GM20431 (cell line): Measurements from ENCODE around the gene NSG1.
"Not testable (repeated sequence)": the region's sequence is repeated elsewhere in the genome, so short reads cannot be mapped to it uniquely, and the experiment has no call there.

Experiments
- in situ Hi-C: fragments of 300-500 bp; cut with MseI, MboI; formaldehyde crosslinking; loops from one replicate; pipeline ENCODE4 v1.15.0; 2020; ENCODE audit warnings: low sequenced_read_pairs; ENCODE audit not compliant: unreplicated experiment

NSG1 gene

DNA sequence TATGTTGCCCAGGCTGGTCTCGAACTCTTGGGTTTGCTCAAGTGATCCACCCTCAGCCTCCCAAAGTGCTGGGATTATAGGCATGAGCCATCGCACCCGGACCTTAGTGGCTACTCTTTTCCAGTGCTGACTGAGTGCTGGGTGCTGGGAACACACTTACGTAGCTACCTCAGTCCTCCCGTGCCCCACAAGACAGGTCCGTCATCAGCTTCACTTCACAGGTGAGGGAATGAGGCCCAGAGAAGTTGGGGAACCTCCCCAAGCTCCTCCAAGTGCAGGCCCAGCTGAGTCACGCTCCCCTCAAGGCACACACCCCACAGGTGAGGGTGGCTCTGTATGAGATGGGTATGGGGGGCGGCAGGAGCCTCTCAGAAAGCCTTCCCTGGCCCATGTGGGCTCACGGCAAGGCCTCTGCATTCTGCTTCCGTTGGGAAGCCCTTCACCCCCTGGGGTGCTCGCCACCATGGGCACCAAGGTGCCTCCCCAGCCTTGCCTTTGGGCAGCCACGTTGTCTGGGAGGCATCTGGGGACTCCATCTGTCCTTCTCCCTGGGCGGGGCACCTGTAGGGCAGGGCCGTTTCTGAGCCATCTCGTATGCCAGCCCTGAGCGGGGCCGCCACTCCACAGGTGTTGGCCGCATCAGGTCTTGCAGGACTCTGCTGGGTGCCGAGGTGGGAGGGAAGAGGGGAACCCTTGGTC is 28.4 kb downstream of the NSG1 start:
- in situ Hi-C loops, result no loop called here

GRCh38 chr4:4415806-4416805 is 29.2 kb downstream of the NSG1 start:
- in situ Hi-C loops, result no loop called here

- in situ Hi-C loops, result no loop called here
Measured at GRCh38 chr4:4416981-4417380, 30.1 kb downstream of the NSG1 start.

DNA sequence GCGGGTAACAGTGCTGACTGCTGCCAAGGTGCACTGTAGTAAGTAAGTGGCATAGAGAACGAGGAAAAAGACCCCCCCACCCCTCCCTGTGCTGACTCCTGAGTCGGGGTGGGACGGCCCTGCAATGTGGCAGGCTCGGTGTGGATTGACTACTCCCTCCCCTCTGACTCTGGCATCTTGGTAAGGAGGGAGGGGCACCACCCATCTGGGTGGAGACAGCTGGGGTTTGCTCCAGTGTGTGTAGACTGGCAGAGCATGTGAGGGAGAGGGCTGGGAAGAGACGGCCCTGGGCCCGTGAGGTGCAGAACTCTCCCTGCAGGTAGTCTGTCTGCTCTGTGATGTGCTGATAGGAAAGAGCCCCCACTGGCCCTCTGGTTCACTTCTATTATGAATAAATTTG is 31.0 kb downstream of the NSG1 start:
- in situ Hi-C loops, result no loop called here

- in situ Hi-C loops, result no loop called here
Measured at GRCh38 chr4:4418676-4419390, 31.9 kb downstream of the NSG1 start.

GRCh38 chr4:4419896-4420295 is 33.0 kb downstream of the NSG1 start:
- in situ Hi-C loops, result no loop called here

GRCh38 chr4:4420421-4420820 is 33.5 kb downstream of the NSG1 start:
- in situ Hi-C loops, result no loop called here

DNA sequence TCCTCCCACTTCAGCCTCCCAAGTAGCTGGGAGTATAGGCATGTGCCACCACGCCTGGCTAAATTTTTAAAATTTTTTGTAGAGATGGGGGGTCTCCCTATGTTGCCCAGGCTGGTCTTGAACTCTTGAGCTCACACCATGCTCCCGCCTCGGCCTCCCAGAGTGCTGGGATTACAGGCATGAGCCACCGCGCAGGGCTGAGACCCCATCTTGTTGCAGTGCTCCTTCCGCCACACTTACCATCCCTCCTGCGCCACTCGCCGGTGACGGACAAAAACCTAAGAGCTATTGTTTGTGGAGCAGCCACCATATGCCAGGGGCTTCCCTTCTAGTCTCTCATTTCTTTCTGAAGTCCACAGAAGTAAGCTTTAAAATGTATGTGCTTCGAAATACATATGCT is 34.5 kb downstream of the NSG1 start:
- in situ Hi-C loops, result no loop called here

DNA sequence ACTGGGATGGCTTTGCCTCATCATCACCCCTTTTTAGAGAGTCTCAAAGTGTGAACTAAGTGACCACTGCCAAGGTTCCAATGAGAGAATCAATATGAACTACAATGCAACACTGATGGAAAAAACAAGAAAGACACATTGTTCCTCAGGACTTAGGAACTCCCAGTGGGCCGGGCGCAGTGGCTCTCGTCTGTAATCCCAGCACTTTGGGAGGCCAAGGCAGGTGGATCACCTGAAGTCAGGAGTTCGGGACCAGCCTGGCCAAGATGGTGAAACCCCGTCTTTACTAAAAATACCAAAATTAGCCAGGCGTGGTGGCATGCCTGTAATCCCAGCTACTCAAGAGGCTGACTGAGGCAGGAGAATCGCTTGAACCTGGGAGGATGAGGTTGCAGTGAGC is 35.2 kb downstream of the NSG1 start:
- in situ Hi-C loops, result not testable (repeated sequence)

- in situ Hi-C loops, result no loop called here
Measured at GRCh38 chr4:4422856-4423499, 36.1 kb downstream of the NSG1 start.

GRCh38 chr4:4423706-4424498 is 37.0 kb downstream of the NSG1 start:
- in situ Hi-C loops, result no loop called here

DNA sequence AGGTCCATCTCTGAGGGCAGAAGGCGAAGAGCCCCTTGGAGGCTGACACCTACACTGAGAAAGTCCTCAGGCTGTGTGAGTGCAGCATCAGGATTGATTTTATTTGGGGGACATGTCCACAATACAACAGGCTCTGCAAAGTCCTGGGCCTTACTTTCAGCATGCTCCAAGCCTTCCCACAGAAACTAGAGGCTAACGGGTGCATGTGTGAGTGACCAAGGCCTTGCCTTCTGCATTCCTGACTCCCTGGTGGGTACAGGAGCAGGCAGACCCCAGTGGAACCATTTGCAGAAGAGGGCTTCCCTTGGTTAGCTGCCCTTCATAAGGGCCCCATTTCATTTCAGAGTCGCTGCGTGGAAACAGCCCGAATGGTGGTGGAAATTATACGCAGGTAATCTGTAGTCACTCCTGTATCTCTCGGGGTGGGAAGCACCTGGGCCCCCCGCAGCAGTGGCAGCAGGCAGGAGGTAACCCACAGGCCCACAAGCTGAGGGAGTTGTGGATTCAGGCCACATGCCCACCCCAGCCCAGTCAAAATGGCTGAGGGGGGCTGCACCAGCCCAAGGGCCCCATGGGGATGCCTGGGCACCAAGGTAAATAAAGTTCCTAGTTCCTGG is 37.7 kb downstream of the NSG1 start:
- in situ Hi-C loops, result no loop called here

- in situ Hi-C loops, result no loop called here
Measured at GRCh38 chr4:4425119-4425690, 38.3 kb downstream of the NSG1 start.

DNA sequence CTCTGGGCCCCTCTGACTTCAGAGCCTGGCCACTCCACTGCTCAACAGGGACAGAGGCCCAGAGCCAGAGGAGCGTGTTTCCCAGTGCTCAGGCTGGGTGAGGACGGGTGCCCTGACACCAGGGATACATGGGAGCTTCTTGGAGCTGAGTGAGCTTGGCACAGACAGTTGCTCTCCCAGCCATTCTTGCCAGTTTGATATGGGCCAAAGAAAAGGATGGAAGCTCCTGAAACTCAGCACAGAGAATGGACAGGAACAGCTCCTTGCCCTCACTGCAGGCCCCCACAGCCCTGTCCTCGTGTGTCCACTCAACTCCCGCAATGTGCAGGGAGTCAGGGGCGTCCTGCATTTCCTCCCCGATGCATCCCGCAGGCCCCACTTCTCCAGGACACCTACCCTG is 38.8 kb downstream of the NSG1 start:
- in situ Hi-C loops, result no loop called here

DNA sequence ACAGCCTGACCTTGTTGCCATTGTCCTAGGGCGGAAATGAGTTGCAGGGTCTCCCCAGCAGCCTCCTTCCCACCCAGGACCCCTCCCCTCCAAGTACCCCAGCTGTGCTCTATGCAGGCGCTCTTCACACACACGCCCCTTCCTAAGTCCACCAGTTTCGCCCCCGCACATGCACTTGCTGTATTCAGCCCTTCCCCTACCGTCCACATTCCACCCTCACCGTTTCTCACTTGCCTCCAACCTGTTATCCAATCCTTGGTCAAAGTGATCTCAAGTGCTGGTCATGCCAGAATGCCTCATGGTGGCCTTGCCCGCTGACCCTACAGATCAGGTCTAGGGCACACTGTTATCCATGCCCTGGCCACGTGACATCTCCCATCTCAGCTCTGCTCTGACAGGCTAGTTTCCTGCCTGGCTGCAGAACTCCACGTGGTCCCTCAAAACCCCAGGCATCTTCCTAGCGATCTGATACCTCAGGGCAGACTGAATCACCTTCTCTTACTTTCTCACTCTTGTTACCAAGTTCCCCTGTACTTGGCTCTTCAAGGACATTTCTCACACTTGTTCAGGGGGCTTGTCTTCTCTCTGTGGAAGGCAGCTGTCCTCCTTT is 39.7 kb downstream of the NSG1 start:
- in situ Hi-C loops, result no loop called here

DNA sequence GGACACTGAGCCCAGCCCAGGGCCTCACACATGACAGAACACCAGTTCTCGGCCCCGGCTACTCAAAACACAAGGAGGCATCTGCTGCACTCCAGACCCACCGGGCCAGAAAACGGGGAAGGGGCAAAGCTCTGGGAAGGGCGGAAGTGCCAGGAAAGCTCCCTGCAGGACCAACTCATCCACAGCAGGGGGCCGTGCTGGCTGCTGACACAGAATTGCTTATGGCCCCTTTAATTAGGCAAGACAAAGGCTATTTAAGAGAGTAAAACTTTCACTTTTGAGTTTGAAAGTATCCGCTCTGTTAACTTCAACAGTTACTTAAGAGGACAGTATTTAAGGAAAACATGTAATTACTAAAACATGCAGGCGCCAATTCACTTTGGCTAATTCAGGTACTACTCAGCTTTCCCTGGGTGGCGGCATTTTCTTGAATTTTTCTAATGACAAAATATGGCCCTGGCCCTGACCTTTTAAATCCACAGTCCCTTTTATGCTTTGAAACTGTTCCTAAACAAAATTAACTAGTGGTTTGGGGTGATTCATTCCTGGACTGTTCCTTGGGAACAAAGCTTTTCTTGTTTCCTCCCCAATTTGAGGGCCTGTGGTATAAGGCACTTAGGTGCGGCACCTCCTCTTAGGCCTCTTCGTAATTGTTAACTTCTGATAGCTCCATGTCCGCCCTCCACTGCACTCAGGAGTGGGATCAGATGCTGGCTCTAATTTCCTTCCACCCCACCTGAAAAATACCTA is 40.4 kb downstream of the NSG1 start:
- in situ Hi-C loops, result no loop called here

DNA sequence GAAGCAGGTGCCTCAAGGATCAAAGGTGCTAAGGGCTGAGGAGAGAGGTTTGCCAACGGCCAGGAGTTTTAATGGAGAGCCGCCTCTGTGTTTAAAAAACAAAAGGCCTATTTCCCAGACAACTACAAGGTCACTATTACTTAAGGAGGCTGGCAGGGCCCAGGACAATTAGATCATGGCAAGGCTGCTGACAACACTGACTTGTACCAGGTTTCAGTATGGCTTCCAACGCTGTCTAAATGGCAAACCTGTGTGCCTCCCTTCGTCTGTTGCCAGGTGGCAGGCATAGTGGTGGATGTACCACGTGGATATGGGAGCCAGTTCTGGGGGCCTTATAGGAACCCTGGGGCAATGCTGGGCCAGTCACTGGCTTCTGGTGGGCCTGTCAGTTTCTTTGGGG is 41.0 kb downstream of the NSG1 start:
- in situ Hi-C loops, result no loop called here
